Thyroid gland (tissue), 4 donors: Measurements from ENCODE around the gene BLTP2. TPM values are rescaled to one million over a fixed set of nuclear protein-coding genes. Genes with fewer than 3 reads are reported as not detected.

Experiments used
- DNase-seq, 2 donors: peaks; one replicate each; pipeline ENCODE4 v3.0.0-alpha.2; 2019
- H3K27ac ChIP-seq, 3 donors: fragments of 200-600 bp; sonication (generic); 1 replicate in 2 of 3; 2 replicates in 1 of 3; pipeline ENCODE4 v1.5.1; 2016 to 2019; ENCODE audit warnings: mild to moderate bottlenecking in 1 of 3, moderate library complexity in 1 of 3
- H3K27me3 ChIP-seq: fragments of 200-600 bp; sonication (generic); one replicate; pipeline ENCODE4 v1.5.1; 2019
- H3K36me3 ChIP-seq, 2 donors: fragments of 200-600 bp; sonication (generic); one replicate each; pipeline ENCODE4 v1.5.1; 2016 to 2019
- H3K4me1 ChIP-seq, 2 donors: fragments of 200-600 bp; sonication (generic); one replicate each; pipeline ENCODE4 v1.5.1; 2017 to 2019
- H3K4me3 ChIP-seq, 3 donors: fragments of 200-600 bp; sonication (generic); replicated peaks in 1 of 3; 1 replicate in 2 of 3; 2 replicates in 1 of 3; pipeline ENCODE4 v1.5.1; 2016; ENCODE audit warnings: mild to moderate bottlenecking in 1 of 3
- H3K9me3 ChIP-seq: fragments of 200-600 bp; sonication (generic); one replicate; pipeline ENCODE4 v1.5.1; 2017
- POLR2A ChIP-seq, 2 donors: fragments of 450-650 bp; IDR thresholded peaks; one replicate each; pipeline ENCODE4 v1.6.1; 2017; ENCODE audit warnings: antibody characterized with exemption in 2 of 2, mild to moderate bottlenecking in 2 of 2, moderate library complexity in 1 of 2
- WGBS, 2 donors: methylation state at CpG; one replicate each; pipeline ENCODE4 v1.1.5; 2017; 5-methylcytosine and 5-hydroxymethylcytosine counted together
- intact Hi-C: fragments of 100-400 bp; cut with DNase I; formaldehyde crosslinking; loops from one replicate; pipeline ENCODE4 v1.15.1; 2023
- total RNA-seq, 4 donors: library from RNA; depleted of rRNA; stranded (reverse); fragments of >200 nt; gene quantifications; one replicate each; pipeline ENCODE4 v1.2.3, GENCODE V29; 2016
- TF ChIP-seq, protein P1 (sequence below), 6 experiments: fragments of 200-600 bp in 3 of 6; fragments of 450-650 bp in 3 of 6; sonication (generic) in 3 of 6; IDR thresholded peaks; one replicate each; pipeline ENCODE4 v1.5.1; 2016 to 2019; ENCODE audit warnings: antibody characterized with exemption in 6 of 6, mild to moderate bottlenecking in 2 of 6, inconsistent platforms in 1 of 6, moderate library complexity in 1 of 6

BLTP2 gene
- total RNA-seq, 4 donors from 2014 or later = 96.5 to 153 (median 129) TPM

- TF ChIP-seq, protein P1, sequence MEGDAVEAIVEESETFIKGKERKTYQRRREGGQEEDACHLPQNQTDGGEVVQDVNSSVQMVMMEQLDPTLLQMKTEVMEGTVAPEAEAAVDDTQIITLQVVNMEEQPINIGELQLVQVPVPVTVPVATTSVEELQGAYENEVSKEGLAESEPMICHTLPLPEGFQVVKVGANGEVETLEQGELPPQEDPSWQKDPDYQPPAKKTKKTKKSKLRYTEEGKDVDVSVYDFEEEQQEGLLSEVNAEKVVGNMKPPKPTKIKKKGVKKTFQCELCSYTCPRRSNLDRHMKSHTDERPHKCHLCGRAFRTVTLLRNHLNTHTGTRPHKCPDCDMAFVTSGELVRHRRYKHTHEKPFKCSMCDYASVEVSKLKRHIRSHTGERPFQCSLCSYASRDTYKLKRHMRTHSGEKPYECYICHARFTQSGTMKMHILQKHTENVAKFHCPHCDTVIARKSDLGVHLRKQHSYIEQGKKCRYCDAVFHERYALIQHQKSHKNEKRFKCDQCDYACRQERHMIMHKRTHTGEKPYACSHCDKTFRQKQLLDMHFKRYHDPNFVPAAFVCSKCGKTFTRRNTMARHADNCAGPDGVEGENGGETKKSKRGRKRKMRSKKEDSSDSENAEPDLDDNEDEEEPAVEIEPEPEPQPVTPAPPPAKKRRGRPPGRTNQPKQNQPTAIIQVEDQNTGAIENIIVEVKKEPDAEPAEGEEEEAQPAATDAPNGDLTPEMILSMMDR (IDR thresholded peaks at IDR 0.05) = no peak
- no peak for TF ChIP-seq POLR2A (IDR thresholded peaks at IDR 0.05)
- Histone ChIP-seq H3K27ac (no peak overlapping the region), H3K36me3 (peaks cover 5% of the 10 kb centered on the region in 2 donors), H3K4me3 (no peak overlapping the region), H3K27me3 (no peaks in the 10 kb centered on the region), H3K9me3 (no peaks in the 10 kb centered on the region), H3K4me1 (peaks cover 15 to 22% of the 10 kb centered on the region in 2 donors)
- WGBS, 2 donors = 93 to 95% methylated on average over 2 of the region's 2 CpGs
- intact Hi-C loops = loop anchor here (5.0 kb wide), 1 partner anchor 79 kb away; the partner anchor contains the start of genes NEK8 and TLCD1
- DNase-seq = no peak
These were observed 3.7 kb upstream of the BLTP2 start for GRCh38 chr17:28648698-28649097.

DNA sequence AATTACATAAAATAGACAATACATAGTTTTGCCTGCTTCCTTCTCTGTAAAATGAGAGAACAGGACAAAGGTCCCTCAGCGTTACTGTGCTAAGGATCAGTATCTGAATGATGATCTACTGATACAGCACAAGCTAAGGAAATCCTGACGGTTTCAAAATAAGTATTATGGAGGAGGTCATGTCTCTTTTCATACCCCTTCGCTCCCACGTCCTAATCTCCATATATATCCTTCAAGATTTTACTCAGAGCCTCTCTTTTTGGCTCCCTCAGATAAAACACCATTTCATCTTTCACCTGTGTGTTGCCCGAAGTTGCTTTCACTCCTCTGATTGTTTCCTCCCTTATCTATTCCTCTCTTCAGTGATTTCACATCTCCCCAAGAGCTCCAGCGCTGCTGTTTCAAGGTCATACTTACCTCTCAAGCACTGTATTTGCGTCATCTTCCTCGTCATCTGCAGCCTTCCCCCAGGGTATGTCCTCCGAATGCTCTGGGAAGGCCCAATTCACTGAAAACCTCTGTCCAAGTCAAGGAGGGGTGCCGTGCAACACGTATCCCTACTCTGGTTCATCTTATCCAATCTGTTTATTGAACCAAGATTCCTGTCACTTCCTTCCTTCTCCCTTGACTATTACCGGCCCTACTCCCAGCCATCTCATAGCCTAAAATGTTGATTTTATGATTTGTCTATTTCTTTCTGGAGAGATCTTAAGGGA, 1.2 kb upstream of the BLTP2 start:
- WGBS, 2 donors = 71 to 72% methylated on average over 12 of the region's 12 CpGs
- H3K4me3 ChIP-seq = peak overlapping the region in 1 of 3 donors; percentile 77
- no peaks in the 10 kb centered on the region for H3K27me3 ChIP-seq
- H3K9me3 ChIP-seq = no peaks in the 10 kb centered on the region
- peaks cover 19 to 28% of the 10 kb centered on the region in 2 donors for H3K4me1 ChIP-seq
- peak overlapping the region; percentile 77 to 93 (median 88) for H3K27ac ChIP-seq
- DNase-seq = peak in 1 of 2 donors; percentile 6
- H3K36me3 ChIP-seq = peaks cover 10 to 18% of the 10 kb centered on the region in 2 donors
- TF ChIP-seq, protein P1 (IDR thresholded peaks at IDR 0.05) = no peak
- no peak for TF ChIP-seq POLR2A (IDR thresholded peaks at IDR 0.05)
- intact Hi-C loops = loop anchor here (5.0 kb wide), 1 partner anchor 81 kb away; the partner anchor contains the start of genes NEK8 and TLCD1

GRCh38 chr17:28645576-28645939, 600 bp upstream of the BLTP2 start:
- peak in 1 of 2 donors; percentile 5 for DNase-seq
- TF ChIP-seq, protein P1 (IDR thresholded peaks at IDR 0.05) = no peak
- TF ChIP-seq POLR2A (IDR thresholded peaks at IDR 0.05) = no peak
- peak overlapping the region; percentile 77 to 88 (median 86) for H3K27ac ChIP-seq
- peaks cover 16 to 24% of the 10 kb centered on the region in 2 donors for H3K36me3 ChIP-seq
- no peaks in the 10 kb centered on the region for H3K27me3 ChIP-seq
- intact Hi-C loops = loop anchor here (5.0 kb wide), 1 partner anchor 82 kb away; the partner anchor contains the start of genes NEK8 and TLCD1
- 32 to 33% methylated on average over 8 of the region's 8 CpGs for WGBS, 2 donors
- peak overlapping the region in 2 of 3 donors; percentile 32 to 77 for H3K4me3 ChIP-seq
- peaks cover 19 to 28% of the 10 kb centered on the region in 2 donors for H3K4me1 ChIP-seq
- no peaks in the 10 kb centered on the region for H3K9me3 ChIP-seq

- Histone ChIP-seq H3K4me3 (peak overlapping the region; percentile 13 to 93 (median 77)), H3K27ac (peak overlapping the region; percentile 79 to 89 (median 88)), H3K9me3 (no peaks in the 10 kb centered on the region), H3K4me1 (peaks cover 19 to 28% of the 10 kb centered on the region in 2 donors), H3K36me3 (peaks cover 30 to 37% of the 10 kb centered on the region in 2 donors), H3K27me3 (no peaks in the 10 kb centered on the region)
- 1% methylated on average over 17 of the region's 18 CpGs for WGBS, 2 donors
- peak; percentile 46 to 50 for DNase-seq
- TF ChIP-seq, protein P1 (IDR thresholded peaks at IDR 0.05) = peak in 4 of 6 experiments; percentile 29 to 47 (median 38)
- TF ChIP-seq POLR2A (IDR thresholded peaks at IDR 0.05) = no peak
- intact Hi-C loops = no loop called here
These were observed 773 bp downstream of the BLTP2 start for GRCh38 chr17:28643983-28644786.
